Stimulated activated CD4-positive, alpha-beta T cell treated with anti-CD3 and anti-CD28 coated beads, Interleukin-12 subunit alpha, Interleukin-12 subunit beta, amount 100 ng/mL, for 4 hours (primary cell): Measurements from ENCODE around the gene TMEM145.
"Not testable (repeated sequence)": the region's sequence is repeated elsewhere in the genome, so short reads cannot be mapped to it uniquely, and the experiment has no call there.

Experiments used
- DNase-seq: peaks from one replicate; pipeline ENCODE4 v3.0.0-alpha.2; 2020

Gene TMEM145

DNA sequence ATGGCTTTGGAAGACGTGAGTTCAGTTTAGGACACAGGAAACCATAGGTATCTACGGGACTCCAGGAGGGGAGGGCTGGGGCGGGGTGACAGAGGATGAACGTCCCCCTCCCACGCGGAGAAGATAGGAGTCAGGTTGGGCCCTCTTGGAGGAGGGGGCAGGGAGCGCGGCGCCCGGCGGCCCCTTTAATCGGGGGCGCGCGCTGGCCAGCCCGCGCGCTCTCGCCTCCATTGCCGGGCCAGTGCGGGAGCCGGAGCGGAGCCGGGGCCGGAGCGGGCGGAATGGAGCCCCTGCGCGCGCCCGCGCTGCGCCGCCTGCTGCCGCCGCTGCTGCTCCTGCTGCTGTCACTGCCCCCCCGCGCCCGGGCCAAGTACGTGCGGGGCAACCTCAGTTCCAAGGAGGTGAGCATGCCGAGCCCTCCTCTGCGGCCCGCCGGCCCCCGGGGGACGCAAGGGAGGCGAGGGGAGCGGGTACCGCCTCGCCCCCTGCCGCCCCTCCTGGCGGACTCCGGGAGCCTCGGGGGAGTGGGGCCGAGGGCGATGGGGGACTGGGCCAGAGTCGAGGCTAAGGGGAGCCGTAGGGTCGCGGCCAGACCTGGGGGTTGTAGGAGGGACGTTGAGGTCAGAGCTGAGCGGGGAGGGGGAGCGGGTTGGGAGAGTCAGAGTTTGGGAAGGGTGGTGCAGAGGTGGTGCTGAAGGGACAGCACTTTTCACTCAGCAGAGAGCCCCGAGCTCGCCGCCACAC is at the start of gene TMEM145:
TMEM145 (plus strand) TSS at position 214 of the 744 bp plus-strand sequence; CDS start at position 282, 68 bp downstream.
- DNase-seq, result no peak

DNA sequence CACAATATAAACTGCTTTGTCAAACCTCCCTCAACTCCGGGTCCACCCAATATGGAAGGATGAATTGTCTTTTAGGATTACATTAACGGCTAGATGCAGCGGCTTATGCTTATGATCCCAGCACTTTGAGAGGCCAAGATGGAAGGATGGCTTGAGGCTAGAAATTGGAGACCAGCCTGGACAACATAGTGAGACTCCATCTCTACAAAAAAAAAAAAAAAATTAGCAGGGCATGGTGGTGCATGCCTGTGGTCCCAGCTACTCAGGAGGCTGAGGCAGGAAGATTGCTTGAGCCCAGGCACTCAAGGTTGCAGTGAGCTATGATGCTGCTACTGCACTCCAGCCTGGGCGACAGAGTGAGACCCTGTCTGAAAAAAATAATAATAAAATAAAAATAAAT is 47.0 kb upstream of the TMEM145 start:
- DNase-seq, result not testable (repeated sequence)

DNA sequence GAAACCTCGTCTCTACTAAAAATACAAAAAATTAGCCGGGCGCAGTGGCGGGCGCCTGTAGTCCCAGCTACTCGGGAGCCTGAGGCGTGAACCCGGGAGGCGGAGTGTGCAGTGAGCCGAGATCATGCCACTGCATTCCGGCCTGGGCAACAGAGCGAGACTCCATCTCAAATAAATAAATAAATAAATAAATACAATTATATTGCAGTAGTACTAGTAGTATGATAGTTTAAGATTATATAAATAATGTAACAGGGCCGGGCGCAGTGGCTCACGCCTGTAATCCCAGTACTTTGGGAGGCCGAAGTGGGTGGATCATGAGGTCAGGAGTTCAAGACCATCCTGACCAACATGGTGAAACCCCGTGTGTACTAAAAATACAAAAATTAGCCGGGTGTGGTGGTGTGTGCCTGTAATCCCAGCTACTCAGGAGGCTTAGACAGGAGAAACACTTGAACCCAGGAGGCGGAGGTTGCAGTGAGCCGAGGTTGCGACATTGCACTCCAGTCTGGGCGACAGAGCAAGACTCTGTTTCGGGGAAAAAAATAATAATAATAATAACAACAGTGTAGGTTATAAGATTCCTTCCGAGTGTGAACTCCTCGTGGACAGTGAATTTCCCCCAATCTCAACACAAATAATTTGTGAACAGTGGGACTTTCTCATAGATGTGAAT is 46.0 kb upstream of the TMEM145 start:
- not testable (repeated sequence) for DNase-seq

DNA sequence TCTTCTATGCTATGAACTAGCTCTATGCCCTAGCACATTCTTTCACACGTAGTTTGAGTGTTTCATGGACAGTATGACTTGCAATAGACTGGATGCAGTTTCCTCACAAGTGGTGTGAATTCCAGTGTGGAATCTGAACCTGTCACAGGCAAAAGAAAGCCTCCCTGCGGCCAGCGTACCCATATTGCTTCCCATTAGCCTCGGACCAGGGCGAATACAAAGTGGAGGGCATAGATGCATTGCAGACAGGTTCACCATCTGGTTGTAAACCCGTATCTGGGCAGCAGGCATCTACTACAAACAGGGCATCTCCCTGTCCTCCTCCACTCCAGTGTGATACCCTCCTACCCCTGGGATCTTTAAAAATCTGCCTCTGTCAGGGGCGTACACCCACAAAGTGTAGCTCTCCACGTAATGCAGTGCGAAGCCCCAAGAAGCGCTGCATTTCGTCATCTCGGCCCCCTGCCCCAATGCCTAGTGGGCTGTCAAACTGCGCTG is 45.4 kb upstream of the TMEM145 start:
- no peak for DNase-seq

DNA sequence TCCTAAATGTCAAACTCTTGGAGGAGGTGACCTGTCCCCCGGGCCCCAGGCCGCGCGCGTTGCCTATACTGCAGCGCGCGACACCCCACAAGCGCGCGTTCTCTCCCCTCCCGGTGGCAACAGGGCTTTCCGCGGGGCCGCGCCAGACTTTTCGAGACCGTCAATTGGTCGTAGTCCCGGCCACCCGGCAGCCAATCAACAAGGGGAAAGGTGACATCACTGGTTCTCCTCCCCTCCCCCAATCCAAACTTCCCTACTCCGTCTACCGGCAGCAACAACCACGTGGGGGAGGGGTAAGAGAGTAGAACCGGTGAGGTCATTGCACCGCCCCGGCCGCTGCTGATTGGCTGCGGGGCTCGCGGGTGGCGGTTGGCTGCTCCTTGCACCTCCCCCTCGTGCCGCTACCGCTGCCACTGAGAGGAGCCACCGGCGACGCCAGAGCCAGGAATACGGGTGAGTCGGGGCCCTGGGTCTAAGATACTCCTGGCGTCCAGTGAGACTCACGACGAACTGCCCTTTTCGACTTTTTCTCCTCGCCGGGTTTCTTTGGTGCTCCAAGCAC is 44.9 kb upstream of the TMEM145 start:
- peak; percentile 92 for DNase-seq

DNA sequence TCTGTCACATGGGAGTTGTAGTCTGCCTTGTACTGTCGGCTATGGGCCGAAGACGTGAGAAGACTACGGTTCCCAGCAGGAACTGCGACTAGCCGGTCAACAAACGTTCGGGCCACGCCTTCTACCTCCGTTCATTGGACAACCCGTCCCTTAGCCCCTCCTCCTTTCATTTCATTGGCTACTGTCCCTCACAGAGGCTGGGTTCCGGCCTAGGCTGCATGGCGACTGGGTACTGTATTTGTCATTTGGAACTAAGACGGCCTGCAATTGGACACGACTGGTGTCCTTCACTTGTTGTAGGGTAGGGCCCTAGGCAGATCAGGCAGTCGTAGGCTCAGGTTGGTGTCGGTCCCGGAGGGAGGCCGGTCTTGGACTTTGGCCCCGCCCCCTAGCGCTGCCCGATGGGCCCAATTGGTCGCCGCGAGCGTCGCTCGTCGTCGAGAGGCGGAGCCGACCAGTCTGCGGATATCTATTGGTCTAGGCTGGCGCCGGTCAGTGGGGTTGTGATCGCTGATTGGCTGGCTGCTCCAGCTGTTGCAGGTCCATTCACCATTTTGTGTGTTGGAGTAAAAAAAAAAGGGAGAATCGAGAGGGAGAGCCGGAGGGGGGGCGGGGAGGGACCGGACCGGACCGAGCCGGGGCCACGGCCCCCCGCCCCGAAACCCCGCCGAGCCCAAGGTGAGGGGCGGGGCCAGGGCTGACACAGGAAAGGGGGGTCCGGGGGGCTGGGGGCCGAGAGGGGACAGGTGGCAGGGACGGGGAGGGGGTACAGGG is 44.2 kb upstream of the TMEM145 start, which contains the start of gene CIC:
CIC (plus strand) TSS at position 549 of the 774 bp plus-strand sequence. CDS start 2,532 bp downstream, outside the sequence.
- peak; percentile 99 for DNase-seq

DNA sequence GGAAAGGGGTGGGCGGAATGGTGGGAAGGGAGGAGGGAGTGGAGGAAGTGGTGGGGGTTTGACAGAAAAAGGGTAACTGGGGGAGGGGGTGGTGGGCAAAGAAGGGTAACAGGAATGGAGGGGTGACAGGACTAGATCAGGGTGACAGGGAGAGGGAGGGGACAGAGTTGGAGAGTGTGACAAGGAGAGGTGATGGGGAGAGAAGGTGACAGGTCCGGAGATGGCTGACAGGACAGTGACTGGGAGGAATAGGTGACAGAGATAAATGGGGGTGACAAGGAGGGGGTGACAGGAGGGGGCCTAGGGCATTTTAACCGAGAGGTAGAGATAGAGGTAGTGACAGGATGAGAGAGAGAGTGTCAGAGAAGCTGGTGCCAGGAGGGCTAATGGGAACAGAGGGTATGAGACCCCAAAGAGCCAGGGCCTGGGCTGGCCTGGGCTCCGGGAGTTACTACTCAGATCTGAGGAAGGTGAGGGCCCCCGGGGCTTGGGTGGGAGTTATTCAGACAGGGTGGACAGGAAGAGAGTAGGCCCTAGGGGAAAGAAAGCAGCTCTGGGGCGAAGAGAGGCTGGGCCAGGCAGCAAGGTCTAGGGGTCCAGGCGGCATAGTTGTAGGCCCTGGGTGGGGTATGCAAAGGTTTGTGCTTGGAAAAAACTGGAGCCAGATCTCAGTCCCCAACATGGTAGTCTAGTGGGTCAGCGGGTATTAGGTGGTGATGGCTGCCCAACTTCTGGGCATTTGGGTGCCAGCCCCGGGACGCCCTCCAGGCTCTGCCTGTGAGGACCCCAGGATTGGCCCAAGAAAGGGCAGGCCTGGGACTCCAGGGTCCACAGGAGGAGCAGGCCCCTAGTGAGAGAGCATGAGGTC is 43.4 kb upstream of the TMEM145 start:
- no peak for DNase-seq

DNA sequence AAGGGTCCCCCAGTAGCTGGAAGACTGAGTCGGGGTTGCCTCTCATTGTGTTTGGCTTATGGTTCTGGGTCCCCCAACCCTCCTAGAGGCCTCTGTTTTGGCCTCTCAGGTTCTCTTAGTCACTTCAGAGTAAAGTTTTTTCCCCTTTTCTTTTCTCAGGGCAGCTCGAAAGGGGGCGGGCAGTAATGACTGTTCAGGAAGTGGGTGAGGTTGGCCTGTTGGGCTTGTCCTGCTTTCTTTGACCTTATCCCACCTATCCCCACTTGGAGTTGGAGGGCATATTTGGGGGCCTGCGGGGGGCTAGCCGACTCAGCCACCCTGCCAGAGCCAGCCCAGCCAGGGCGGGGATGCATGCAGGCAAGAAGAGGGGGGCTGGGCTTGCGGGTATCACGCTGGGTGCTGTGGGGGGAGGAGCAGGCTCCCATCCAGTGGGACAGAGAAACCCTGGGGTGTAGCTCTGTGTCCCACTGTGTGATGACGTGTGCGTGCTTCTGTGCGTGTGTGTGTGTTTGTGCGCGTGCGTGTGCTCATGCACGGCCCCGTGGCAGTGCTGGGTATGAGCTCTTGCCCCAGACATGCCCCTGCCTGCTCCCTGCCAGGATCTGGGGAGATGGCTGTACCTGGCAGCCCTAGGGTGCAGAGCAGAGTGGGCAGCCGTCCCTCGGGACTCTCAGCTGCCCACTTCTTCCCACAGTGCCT is 42.6 kb upstream of the TMEM145 start:
- peak; percentile 54 for DNase-seq

DNA sequence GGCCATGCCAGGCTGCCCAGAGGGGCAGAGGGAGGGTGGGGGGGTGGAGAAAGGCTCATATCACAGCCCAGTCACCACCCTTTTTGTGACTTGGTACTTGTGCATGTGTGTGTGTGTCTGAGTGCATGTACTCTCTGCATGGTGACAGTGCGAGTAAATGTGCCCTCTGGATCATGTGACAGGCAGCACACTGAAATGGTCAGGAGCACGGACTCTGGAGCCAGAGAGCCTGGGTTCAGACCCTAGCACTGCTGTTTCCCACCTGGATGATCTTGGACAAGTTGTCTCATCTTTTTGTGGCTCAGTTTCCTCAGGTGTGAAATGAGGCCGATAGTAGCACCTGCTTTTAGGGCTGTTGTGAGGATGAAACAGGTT is 42.1 kb upstream of the TMEM145 start:
- no peak for DNase-seq

DNA sequence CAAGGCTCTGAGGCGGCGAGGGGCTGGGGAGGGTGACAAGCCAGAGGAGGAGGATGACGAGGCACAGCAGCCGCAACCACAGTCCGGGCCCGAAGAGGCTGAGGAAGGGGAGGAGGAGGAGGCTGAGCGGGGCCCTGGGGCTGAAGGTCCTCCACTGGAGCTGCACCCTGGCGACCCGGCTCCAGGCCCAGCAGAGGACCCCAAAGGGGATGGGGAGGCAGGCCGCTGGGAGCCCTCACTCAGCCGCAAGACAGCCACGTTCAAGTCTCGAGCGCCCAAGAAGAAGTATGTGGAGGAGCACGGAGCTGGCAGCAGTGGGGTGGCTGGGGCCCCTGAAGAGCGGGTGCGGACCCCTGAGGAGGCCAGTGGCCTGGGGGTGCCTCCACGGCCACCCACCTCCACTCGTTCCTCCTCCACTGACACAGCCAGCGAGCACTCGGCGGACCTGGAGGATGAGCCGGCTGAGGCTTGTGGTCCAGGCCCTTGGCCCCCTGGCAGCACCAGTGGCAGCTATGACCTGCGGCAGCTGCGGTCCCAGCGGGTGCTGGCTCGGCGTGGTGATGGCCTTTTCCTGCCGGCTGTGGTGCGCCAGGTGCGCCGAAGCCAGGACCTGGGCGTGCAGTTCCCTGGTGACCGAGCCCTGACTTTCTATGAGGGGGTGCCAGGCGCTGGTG is 41.1 kb upstream of the TMEM145 start:
- no peak for DNase-seq

DNA sequence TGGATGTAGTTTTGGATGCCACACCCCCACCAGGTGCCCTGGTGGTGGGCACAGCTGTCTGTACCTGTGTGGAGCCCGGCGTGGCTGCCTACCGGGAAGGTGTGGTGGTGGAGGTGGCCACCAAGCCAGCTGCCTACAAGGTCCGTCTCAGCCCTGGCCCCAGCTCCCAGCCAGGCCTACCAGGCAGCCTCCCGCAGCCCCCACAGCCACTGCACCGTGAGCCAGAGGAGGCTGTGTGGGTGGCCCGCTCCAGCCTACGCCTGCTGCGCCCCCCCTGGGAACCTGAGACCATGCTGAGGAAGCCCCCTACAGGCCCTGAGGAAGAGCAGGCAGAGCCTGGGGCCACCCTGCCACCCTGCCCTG is 40.6 kb upstream of the TMEM145 start:
- DNase-seq, result no peak

DNA sequence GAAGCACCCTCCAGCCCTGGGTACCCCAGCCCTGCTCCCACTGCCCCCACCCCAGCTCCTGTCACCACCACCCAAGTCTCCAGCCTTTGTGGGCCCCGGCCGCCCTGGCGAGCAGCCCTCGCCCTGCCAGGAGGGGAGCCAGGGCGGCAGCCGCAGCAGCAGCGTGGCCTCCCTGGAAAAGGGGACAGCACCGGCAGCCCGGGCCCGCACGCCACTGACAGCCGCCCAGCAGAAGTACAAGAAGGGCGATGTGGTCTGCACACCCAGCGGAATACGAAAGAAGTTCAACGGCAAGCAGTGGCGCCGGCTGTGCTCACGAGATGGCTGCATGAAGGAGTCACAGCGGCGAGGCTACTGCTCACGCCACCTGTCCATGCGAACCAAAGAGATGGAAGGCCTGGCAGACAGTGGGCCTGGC is 40.1 kb upstream of the TMEM145 start:
- DNase-seq, result no peak

DNA sequence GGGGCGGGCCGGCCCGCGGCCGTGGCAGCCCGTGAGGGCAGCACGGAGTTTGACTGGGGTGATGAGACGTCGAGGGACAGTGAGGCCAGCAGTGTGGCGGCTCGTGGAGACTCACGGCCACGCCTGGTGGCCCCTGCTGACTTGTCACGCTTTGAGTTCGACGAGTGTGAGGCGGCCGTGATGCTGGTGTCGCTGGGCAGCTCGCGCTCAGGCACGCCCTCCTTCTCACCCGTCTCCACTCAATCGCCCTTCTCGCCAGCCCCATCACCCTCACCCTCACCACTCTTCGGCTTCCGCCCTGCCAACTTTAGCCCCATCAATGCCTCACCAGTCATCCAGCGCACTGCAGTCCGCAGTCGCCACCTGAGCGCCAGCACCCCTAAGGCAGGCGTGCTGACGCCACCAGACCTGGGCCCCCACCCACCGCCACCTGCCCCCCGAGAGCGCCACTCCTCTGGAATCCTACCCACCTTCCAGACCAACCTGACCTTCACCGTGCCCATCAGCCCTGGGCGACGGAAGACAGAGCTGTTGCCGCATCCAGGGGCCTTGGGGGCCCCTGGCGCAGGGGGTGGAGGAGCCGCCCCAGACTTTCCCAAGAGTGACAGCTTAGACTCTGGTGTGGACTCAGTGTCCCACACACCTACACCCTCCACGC is 39.6 kb upstream of the TMEM145 start:
- DNase-seq, result no peak

DNA sequence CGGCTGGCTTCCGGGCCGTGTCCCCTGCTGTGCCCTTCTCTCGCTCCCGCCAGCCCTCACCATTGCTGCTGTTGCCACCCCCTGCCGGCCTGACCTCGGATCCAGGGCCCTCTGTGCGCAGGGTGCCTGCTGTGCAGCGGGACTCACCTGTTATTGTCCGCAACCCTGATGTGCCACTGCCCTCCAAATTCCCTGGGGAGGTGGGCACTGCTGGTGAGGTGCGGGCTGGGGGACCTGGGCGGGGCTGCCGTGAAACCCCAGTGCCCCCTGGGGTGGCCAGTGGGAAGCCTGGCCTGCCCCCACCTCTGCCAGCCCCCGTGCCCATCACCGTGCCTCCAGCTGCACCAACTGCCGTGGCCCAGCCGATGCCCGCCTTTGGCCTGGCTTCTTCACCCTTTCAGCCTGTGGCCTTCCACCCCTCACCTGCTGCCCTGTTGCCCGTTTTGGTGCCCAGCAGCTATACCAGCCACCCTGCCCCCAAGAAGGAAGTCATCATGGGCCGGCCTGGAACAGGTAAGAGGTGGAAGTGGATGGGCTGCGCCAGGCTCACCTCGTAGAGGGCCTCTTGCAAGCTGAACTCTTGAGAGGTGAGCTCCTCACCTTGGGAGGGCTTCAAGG is 38.9 kb upstream of the TMEM145 start:
- DNase-seq, result no peak

DNA sequence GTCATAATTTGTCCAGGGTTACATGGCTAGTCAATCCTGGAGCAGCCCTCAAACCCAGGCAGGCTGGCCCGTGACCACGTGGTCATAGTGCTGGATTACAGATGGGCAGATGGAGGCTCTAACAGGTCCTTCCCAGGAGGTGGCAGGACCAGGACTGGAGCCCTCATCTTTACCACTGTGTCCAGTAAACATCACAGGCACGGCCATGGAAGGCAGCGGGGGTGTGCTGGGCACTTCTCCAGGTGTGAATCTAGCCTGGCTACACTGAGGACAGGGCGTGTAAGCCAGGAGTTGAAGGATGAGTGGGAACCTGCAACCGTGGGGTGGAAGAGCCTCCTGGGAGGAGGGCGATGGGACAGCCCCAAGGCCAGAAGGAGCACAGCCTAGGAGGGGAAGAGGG is 38.0 kb upstream of the TMEM145 start:
- DNase-seq, result no peak

DNA sequence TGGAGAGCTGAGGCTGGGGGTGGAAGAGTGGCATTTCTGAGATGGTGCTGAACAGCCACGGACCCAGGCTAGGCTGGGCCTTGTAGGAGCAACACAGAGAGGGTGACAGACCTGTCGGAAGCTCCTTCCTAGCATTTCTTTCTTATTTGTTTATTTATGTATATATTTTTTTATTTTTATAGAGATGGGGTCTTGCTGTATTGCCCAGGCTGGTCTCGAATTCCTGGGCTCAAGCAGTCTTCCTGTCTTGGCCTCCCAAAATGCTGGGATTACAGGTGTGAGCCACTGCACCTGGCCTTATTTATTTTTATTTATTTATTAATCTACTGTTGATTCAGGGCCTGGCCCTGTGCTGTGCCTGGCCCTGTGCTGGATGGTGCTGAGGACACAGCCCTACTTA is 37.6 kb upstream of the TMEM145 start:
- no peak for DNase-seq

DNA sequence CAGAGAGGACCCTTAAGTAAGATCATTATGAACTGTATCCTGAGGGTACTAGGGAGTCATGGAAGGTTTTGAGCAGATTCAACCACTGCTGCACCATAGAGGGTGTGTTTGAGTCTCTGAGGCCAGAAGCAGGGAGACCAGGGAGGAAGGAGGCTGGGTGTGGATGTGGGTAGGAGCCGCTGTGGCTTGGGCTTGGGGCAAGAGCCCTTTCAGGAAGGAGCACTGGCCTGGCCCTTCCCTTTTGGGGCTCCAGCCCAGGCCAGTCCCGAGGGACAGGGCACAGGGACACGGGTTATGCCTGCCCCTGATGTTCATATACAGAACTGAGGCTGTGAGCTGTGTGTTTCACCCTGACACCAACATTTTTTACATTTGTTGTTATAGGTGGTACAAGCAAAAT is 36.8 kb upstream of the TMEM145 start:
- no peak for DNase-seq

DNA sequence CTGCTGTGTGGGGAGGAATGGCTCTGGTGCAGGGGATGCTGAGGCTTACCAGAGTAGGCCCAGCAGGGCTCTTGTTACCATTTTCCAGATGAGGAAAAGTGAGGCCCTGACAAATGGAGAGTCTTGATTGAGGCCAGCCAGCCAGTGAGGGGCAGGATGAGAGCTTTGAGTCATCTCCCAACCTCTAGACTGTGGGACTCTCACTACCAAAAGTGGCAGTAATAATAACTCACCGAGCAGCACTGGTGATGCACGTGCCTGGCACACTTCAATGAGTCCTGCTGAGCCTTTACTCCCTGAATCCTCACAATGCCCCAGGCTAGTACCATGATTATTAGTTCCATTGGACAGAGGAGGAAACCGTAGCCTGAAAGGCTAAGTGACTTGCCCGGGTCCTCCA is 36.3 kb upstream of the TMEM145 start:
- no peak for DNase-seq

DNA sequence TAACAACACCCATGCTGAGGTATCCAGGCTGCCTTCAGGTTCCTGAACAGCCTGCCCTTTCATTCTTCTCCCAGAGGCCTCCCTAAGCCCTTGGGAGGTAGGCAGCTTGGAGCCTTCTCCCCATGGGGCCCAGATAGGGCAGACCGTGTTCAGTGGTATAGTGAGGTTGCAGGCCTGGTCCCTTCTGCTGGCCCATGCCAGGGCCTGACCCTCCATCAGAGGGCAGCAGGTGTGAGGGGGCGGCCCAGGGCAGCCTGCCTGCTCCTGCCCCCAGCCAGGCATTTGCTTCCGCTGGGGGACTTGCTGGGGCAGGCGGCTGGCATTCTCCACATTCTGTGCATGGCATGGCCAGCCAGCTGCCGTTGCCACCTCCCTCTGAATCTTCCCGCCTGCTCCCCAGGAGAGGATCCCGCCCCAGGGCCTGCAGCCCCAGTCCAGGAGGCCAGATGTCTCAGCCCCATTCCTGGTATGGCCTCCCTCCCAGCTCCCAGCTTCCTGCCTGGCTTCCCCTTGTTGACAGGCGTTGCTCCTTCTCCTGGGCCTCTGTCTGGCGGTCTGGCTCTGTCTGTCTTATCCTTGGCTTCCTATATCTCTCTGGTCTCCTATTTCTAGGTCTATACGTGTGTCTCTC is 35.2 kb upstream of the TMEM145 start:
- DNase-seq, result no peak
